SJSA1 (cell line): ENCODE data around the gene SLC35B1. TPM values are rescaled to one million over a fixed set of nuclear protein-coding genes. Genes with fewer than 3 reads are reported as not detected.
"Not testable (repeated sequence)": the region's sequence is repeated elsewhere in the genome, so short reads cannot be mapped to it uniquely, and the experiment has no call there.

ENCODE experiments used
- DNase-seq, 2 experiments: peaks; one replicate each; pipeline ENCODE4 v3.0.0-alpha.2; 2015 to 2020; ENCODE audit warnings: low spot score in 2 of 2, low read depth in 1 of 2
- H3K27ac ChIP-seq: fragments of 250-450 bp; sonication (Bioruptor Pico); 2 replicates; pipeline ENCODE4 v1.5.1; 2020; ENCODE audit warnings: mild to moderate bottlenecking, moderate library complexity
- H3K27me3 ChIP-seq: fragments of 250-450 bp; sonication (Bioruptor Pico); replicated peaks from 2 replicates; pipeline ENCODE4 v1.5.1; 2020; ENCODE audit warnings: mild to moderate bottlenecking, moderate library complexity
- H3K36me3 ChIP-seq: fragments of 250-450 bp; sonication (Bioruptor Pico); 2 replicates; pipeline ENCODE4 v1.5.1; 2020; ENCODE audit warnings: mild to moderate bottlenecking
- H3K4me1 ChIP-seq: fragments of 250-450 bp; sonication (Bioruptor Pico); replicated peaks from 2 replicates; pipeline ENCODE4 v1.6.1; 2021; ENCODE audit warnings: mild to moderate bottlenecking
- H3K4me3 ChIP-seq: fragments of 250-450 bp; sonication (Bioruptor Pico); 2 replicates; pipeline ENCODE4 v1.5.1; 2020; ENCODE audit warnings: mild to moderate bottlenecking
- H3K9me3 ChIP-seq: fragments of 250-450 bp; sonication (Bioruptor Pico); replicated peaks from 2 replicates; pipeline ENCODE4 v1.5.1; 2020; ENCODE audit warnings: mild to moderate bottlenecking
- total RNA-seq: library from RNA; depleted of rRNA; stranded (reverse); fragments of >200 nt; shearing (Covaris generic); gene quantifications from 2 replicates; pipeline ENCODE4 v1.2.3, GENCODE V29; 2014

The SLC35B1 gene
- total RNA-seq, 1 experiment from 2014 or later: 141 TPM

- no peak overlapping the region for H3K4me3 ChIP-seq
- no peak for DNase-seq
- H3K9me3 ChIP-seq: no peaks in the 10 kb centered on the region; the same call in 1 of the 2 replicates
- no peaks in the 10 kb centered on the region for H3K27me3 ChIP-seq
- peaks cover 11% of the 10 kb centered on the region for H3K4me1 ChIP-seq
- H3K27ac ChIP-seq: no peak overlapping the region
- no peaks in the 10 kb centered on the region for H3K36me3 ChIP-seq
Measured at GRCh38 chr17:49681106-49681979, 26.4 kb downstream of the SLC35B1 start.

- DNase-seq: no peak
- H3K4me1 ChIP-seq: peaks cover 16% of the 10 kb centered on the region
- H3K36me3 ChIP-seq: peaks cover 6% of the 10 kb centered on the region
- H3K27ac ChIP-seq: no peak overlapping the region
- H3K27me3 ChIP-seq: no peaks in the 10 kb centered on the region
- no peaks in the 10 kb centered on the region; the same call in 1 of the 2 replicates for H3K9me3 ChIP-seq
- H3K4me3 ChIP-seq: no peak overlapping the region
Measured at GRCh38 chr17:49680314-49680713, 27.4 kb downstream of the SLC35B1 start.

GRCh38 chr17:49677933-49678847 is 29.6 kb downstream of the SLC35B1 start, which contains the start of gene SPOP:
TSS of gene SPOP (minus strand) at chr17:49678097. CDS start at chr17:49622810, 55,287 bp downstream.
- peak within 1 kb of the TSS; percentile 52 for H3K4me3 ChIP-seq
- no peaks in the 10 kb centered on the region for H3K27me3 ChIP-seq
- DNase-seq: peak; percentile 99 to 100
- H3K27ac ChIP-seq: peak within 1 kb of the TSS; percentile 50
- H3K9me3 ChIP-seq: no peaks in the 10 kb centered on the region; the same call in 1 of the 2 replicates
- H3K4me1 ChIP-seq: peaks cover 16% of the 10 kb centered on the region
- H3K36me3 ChIP-seq: peaks cover 17% of the 10 kb centered on the region

GRCh38 chr17:49677134-49677932 is 30.4 kb downstream of the SLC35B1 start:
- H3K4me1 ChIP-seq: peaks cover 16% of the 10 kb centered on the region
- no peaks in the 10 kb centered on the region for H3K27me3 ChIP-seq
- peak; percentile 93 to 99 for DNase-seq
- H3K36me3 ChIP-seq: peaks cover 17% of the 10 kb centered on the region
- peak overlapping the region; percentile 50 for H3K27ac ChIP-seq
- no peaks in the 10 kb centered on the region; the same call in 1 of the 2 replicates for H3K9me3 ChIP-seq
- peak overlapping the region; percentile 52 for H3K4me3 ChIP-seq

- no peaks in the 10 kb centered on the region; the same call in 1 of the 2 replicates for H3K9me3 ChIP-seq
- H3K27me3 ChIP-seq: no peaks in the 10 kb centered on the region
- peaks cover 16% of the 10 kb centered on the region for H3K4me1 ChIP-seq
- peaks cover 17% of the 10 kb centered on the region for H3K36me3 ChIP-seq
- H3K27ac ChIP-seq: peak overlapping the region; percentile 50
- H3K4me3 ChIP-seq: peak overlapping the region; percentile 52
- DNase-seq: peak in 1 of 2 experiments; percentile 38
Measured at GRCh38 chr17:49676276-49676868, 31.4 kb downstream of the SLC35B1 start.

GRCh38 chr17:49674507-49674906 is 33.3 kb downstream of the SLC35B1 start:
- H3K36me3 ChIP-seq: peaks cover 21% of the 10 kb centered on the region
- DNase-seq: no peak
- H3K27me3 ChIP-seq: no peaks in the 10 kb centered on the region
- H3K4me1 ChIP-seq: peaks cover 16% of the 10 kb centered on the region
- H3K27ac ChIP-seq: no peak overlapping the region
- H3K4me3 ChIP-seq: no peak overlapping the region
- H3K9me3 ChIP-seq: no peaks in the 10 kb centered on the region; the same call in 1 of the 2 replicates

GRCh38 chr17:49673679-49674078 is 34.1 kb downstream of the SLC35B1 start:
- not testable (repeated sequence) for DNase-seq, H3K4me3 ChIP-seq, H3K27ac ChIP-seq, H3K9me3 ChIP-seq, H3K27me3 ChIP-seq
- H3K4me1 ChIP-seq: peaks cover 16% of the 10 kb centered on the region
- peaks cover 21% of the 10 kb centered on the region for H3K36me3 ChIP-seq

GRCh38 chr17:49670641-49671040 is 37.1 kb downstream of the SLC35B1 start:
- Histone ChIP-seq H3K27me3 (no peaks in the 10 kb centered on the region), H3K4me3 (no peak overlapping the region)
- no peak for DNase-seq

GRCh38 chr17:49670002-49670401 is 37.8 kb downstream of the SLC35B1 start:
- no peak overlapping the region for H3K4me3 ChIP-seq
- no peak for DNase-seq
- H3K27ac ChIP-seq: no peak overlapping the region
- H3K36me3 ChIP-seq: peaks cover 32% of the 10 kb centered on the region
- no peaks in the 10 kb centered on the region for H3K4me1 ChIP-seq
- no peaks in the 10 kb centered on the region for H3K27me3 ChIP-seq
- H3K9me3 ChIP-seq: no peaks in the 10 kb centered on the region

More at GRCh38 chr17:49670641-49671040, 37.1 kb downstream of the SLC35B1 start:
- peaks cover 33% of the 10 kb centered on the region for H3K36me3 ChIP-seq
- H3K9me3 ChIP-seq: no peaks in the 10 kb centered on the region
- no peak overlapping the region for H3K27ac ChIP-seq
- H3K4me1 ChIP-seq: no peaks in the 10 kb centered on the region

- Histone ChIP-seq H3K4me3 (no peak overlapping the region), H3K36me3 (peaks cover 40% of the 10 kb centered on the region), H3K4me1 (no peaks in the 10 kb centered on the region), H3K27ac (no peak overlapping the region), H3K9me3 (no peaks in the 10 kb centered on the region), H3K27me3 (no peaks in the 10 kb centered on the region)
- no peak for DNase-seq
Measured at GRCh38 chr17:49667854-49668253, 39.9 kb downstream of the SLC35B1 start.

- Histone ChIP-seq H3K9me3 (no peaks in the 10 kb centered on the region), H3K4me3 (no peak overlapping the region), H3K27me3 (no peaks in the 10 kb centered on the region), H3K27ac (no peak overlapping the region), H3K36me3 (peaks cover 45% of the 10 kb centered on the region), H3K4me1 (no peaks in the 10 kb centered on the region)
- DNase-seq: no peak
Measured at GRCh38 chr17:49664706-49665211, 43.0 kb downstream of the SLC35B1 start.

- Histone ChIP-seq H3K27me3 (no peaks in the 10 kb centered on the region), H3K36me3 (peaks cover 38% of the 10 kb centered on the region), H3K4me3 (no peak overlapping the region), H3K27ac (no peak overlapping the region), H3K4me1 (no peaks in the 10 kb centered on the region), H3K9me3 (no peaks in the 10 kb centered on the region)
- DNase-seq: no peak
Measured at GRCh38 chr17:49659661-49660382, 47.9 kb downstream of the SLC35B1 start.
